ENCODE measurements around the gene WNT7B.

WNT7B gene

GRCh38 chr22:45995405-45996101 is 18.6 kb upstream of the WNT7B start:
- no peak for DNase-seq (ENCODE audit: low spot score)

- DNase-seq (ENCODE audit: low spot score), result peak; percentile 73
Observed at GRCh38 chr22:45994491-45995404, 17.8 kb upstream of the WNT7B start.

GRCh38 chr22:45993841-45994240 is 16.9 kb upstream of the WNT7B start:
- DNase-seq (ENCODE audit: low spot score), result no peak

GRCh38 chr22:45993143-45993692 is 16.3 kb upstream of the WNT7B start:
- no peak for DNase-seq (ENCODE audit: low spot score)

- no peak for DNase-seq (ENCODE audit: low spot score)
Observed at GRCh38 chr22:45992737-45993136, 15.8 kb upstream of the WNT7B start.

- DNase-seq (ENCODE audit: low spot score), result no peak
Observed at GRCh38 chr22:45991098-45991497, 14.1 kb upstream of the WNT7B start.

- no peak for DNase-seq (ENCODE audit: low spot score)
Observed at GRCh38 chr22:45987136-45987861, 10.3 kb upstream of the WNT7B start.

- no peak for DNase-seq (ENCODE audit: low spot score)
Observed at GRCh38 chr22:45984316-45984916, 7.5 kb upstream of the WNT7B start.

- DNase-seq (ENCODE audit: low spot score), result no peak
Observed at GRCh38 chr22:45983797-45984196, 6.8 kb upstream of the WNT7B start.

GRCh38 chr22:45980761-45981160 is 3.8 kb upstream of the WNT7B start:
- DNase-seq (ENCODE audit: low spot score), result no peak

- no peak for DNase-seq (ENCODE audit: low spot score)
Observed at GRCh38 chr22:45980268-45980570, 3.3 kb upstream of the WNT7B start.

- DNase-seq (ENCODE audit: low spot score), result no peak
Observed at GRCh38 chr22:45978275-45978713, 1.3 kb upstream of the WNT7B start.

- DNase-seq (ENCODE audit: low spot score), result no peak
Observed at GRCh38 chr22:45977551-45978274, 751 bp upstream of the WNT7B start.

- no peak for DNase-seq (ENCODE audit: low spot score)
Observed at GRCh38 chr22:45976254-45977002, 534 bp downstream of the WNT7B start.

GRCh38 chr22:45975164-45976161 is 1.5 kb downstream of the WNT7B start:
- no peak for DNase-seq (ENCODE audit: low spot score)

- no peak for DNase-seq (ENCODE audit: low spot score)
Observed at GRCh38 chr22:45974498-45974897, 2.5 kb downstream of the WNT7B start.

- DNase-seq (ENCODE audit: low spot score), result no peak
Observed at GRCh38 chr22:45972889-45973253, 4.1 kb downstream of the WNT7B start.

GRCh38 chr22:45972091-45972888 is 4.7 kb downstream of the WNT7B start:
- DNase-seq (ENCODE audit: low spot score), result no peak
